ENCODE measurements around the gene FOXO3B.
"Not testable (repeated sequence)": the region's sequence is repeated elsewhere in the genome, so short reads cannot be mapped to it uniquely, and the experiment has no call there.

- not testable (repeated sequence) for TF ChIP-seq POLR2AphosphoS5 (IDR thresholded peaks at IDR 0.05); CTCF (IDR thresholded peaks at IDR 0.05 in 8 of 11, conservative IDR thresholded peaks at IDR 0.05 in 3 of 11); POLR2A (IDR thresholded peaks at IDR 0.05)
Observed at GRCh38 chr17:18634550-18635263, 47.4 kb downstream of the FOXO3B start.

All from spleen (tissue), 7 donors.